Suppressor macrophage treated with lipopolysaccharide for 1 hour (primary cell): Measurements from ENCODE around the gene SHC2.

Experiments used
- DNase-seq, 3 donors: peaks; one replicate each; pipeline ENCODE4 v3.0.0-alpha.2; 2020 to 2022

The SHC2 gene

GRCh38 chr19:369256-369655, 91.6 kb downstream of the SHC2 start:
- no peak for DNase-seq

- DNase-seq = no peak
These were observed 92.2 kb downstream of the SHC2 start for GRCh38 chr19:368630-369024.

GRCh38 chr19:367963-368629, 92.7 kb downstream of the SHC2 start:
- peak in 1 of 3 donors; percentile 21 for DNase-seq

GRCh38 chr19:367561-367960, 93.3 kb downstream of the SHC2 start:
- DNase-seq = no peak

GRCh38 chr19:366951-367350, 93.9 kb downstream of the SHC2 start:
- DNase-seq = no peak
